HTERT RPE-1 (cell line): ENCODE measurements around the gene DOCK7.

Experiments
- in situ Hi-C: fragments of 300-500 bp; cut with MboI; formaldehyde crosslinking; loops from 4 replicates; pipeline ENCODE4 v1.14.3; 2020; ENCODE audit warnings: low sequenced_read_pairs

Gene DOCK7

DNA sequence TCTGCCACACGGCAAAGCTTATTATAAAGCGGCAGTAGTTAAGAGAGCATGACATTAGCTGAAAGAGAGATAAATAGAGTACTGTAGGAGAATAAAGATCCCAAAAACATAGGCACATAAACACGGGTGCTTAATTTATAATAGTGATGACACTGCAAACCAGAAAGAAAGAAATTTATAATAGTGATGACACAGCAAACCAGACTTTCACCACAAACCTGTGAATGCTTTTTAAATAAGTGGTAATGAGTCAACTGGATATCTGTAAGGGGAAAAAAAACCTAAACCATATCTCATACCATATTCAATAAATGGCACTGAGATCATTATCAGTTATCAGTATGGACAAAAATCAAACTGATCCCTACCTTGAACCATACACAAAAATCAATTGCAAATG lies 225.8 kb downstream of the DOCK7 start:
- in situ Hi-C loops: no loop called here

DNA sequence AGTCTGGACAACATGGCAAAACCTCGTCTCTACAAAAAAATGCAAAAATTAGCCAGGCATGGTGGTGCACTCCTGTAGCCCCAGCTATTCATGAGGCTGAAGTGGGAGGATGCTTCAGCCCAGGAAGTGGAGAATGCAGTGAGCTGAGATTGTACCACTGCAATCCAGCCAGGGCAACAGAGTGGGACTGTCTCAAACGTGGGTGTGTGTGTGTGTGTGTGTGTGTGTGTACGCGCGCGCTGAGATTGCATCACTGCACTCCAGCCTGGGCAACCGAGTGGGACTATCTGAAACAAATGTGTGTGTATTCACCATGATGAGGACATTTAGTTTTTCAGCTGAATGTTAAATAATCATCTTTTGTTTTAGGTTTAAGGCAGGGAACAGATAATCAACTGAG lies 230.2 kb downstream of the DOCK7 start:
- in situ Hi-C loops: no loop called here

DNA sequence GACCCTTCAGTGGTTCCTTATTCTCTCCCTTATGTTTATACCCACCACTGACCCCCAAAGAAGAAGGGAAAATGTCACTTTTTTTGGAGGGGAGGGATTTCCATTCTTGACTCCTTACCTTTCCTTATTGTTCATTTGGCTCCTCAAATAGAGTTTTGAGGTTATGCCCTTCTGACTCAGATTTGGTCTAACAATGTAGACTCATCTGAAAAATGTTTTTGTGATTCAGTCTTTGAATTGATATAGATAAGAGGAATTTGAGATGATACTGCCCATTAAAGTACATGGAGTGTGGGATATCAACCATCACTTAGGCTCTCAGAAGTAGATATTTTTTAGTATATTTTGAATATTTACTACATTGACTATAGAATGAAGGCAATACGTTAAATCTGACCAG lies 235.2 kb downstream of the DOCK7 start:
- in situ Hi-C loops: no loop called here

DNA sequence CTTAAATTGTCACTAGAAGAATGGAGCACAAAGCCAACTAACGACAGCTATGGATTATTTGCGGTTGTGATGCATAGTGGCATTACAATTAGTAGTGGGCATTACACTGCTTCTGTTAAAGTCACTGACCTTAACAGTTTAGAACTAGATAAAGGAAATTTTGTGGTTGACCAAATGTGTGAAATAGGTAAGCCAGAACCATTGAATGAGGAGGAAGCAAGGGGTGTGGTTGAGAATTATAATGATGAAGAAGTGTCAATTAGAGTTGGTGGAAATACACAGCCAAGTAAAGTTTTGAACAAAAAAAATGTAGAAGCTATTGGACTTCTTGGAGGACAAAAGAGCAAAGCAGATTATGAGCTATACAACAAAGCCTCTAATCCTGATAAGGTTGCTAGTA lies 237.9 kb downstream of the DOCK7 start:
- in situ Hi-C loops: no loop called here

DNA sequence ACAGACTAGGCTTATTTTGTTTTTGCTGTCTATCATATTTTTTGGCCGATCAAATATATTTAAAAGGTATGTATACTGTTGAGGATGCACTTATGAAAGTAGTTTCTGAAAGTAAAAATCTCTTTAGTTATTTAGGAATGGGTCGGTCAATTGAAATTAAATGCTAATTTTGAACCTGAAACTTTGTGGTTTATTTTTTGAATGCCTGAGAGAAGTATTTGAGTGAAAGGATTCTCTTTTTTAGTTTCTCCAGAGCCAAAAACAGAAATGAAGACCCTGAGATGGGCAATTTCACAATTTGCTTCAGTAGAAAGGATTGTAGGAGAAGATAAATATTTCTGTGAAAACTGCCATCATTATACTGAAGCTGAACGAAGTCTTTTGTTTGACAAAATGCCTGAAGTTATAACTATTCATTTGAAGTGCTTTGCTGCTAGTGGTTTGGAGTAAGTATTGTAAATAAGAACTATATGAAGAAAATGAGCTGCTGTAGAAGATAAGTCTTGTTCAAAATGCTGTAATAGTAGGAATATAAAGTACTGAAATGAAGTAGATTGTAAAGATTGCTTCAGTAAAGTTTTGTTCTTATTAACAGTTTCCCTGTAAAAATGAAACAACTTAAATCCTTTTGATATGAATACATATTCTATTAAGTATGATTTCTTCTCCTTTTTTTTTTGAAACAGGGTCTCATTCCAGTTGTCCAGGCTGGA lies 239.8 kb downstream of the DOCK7 start:
- in situ Hi-C loops: no loop called here

DNA sequence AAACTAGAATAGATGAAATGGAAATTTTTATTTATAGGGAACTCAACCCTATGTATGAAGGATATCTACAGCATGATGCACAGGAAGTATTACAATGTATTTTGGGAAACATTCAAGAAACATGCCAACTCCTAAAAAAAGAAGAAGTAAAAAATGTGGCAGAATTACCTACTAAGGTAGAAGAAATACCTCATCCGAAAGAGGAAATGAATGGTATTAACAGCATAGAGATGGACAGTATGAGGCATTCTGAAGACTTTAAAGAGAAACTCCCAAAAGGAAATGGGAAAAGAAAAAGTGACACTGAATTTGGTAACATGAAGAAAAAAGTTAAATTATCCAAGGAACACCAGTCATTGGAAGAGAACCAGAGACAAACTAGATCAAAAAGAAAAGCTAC lies 243.5 kb downstream of the DOCK7 start:
- in situ Hi-C loops: no loop called here

DNA sequence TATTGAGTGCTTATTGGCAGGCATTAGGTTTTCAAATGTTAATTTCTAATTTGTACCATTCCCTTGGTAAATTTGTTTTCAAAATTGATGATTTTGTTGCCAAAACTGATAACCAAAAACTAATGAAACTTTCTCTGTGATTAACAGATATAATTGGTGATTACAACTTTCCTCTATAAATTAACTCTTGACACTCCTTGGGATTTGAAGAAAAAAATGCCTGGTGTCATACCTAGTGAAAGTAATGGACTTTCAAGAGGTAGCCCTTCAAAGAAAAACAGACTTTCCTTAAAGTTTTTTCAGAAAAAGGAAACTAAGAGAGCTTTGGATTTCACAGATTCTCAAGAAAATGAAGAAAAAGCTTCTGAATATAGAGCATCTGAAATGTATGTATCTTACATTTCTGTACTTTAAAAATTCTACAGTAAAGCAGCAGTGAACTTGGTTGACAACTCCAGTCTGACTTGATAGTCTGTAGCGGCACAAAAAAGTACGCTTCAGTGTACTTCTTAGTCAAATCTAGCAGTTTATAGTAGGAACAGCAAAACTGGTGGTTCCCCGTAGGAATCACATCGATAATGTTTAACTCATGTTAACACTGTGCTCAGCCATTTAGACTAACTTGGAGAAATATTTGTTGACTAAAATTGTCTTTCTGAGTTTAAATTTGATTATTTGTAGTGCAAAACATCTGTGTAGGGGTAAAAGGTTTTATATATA lies 248.4 kb downstream of the DOCK7 start:
- in situ Hi-C loops: no loop called here

DNA sequence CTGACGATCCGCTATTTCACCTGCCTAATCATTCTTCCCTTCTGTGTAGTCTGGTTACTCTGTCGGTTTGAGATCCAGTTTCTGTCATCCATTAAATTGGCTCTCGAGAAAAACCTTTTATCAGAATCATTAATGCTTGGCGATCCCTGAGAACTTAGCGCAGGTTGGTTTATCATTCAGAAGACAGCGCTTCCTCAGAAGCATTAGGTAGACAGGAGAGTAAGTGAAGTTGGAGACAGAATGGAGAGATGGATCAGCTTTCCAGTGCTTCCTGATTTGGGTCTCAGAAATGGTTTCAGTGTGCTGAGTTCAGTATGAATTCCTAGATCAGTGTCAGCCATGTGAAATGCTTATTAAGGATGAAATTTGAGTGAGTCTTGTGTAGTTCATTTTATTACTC lies 250.0 kb downstream of the DOCK7 start:
- in situ Hi-C loops: no loop called here

DNA sequence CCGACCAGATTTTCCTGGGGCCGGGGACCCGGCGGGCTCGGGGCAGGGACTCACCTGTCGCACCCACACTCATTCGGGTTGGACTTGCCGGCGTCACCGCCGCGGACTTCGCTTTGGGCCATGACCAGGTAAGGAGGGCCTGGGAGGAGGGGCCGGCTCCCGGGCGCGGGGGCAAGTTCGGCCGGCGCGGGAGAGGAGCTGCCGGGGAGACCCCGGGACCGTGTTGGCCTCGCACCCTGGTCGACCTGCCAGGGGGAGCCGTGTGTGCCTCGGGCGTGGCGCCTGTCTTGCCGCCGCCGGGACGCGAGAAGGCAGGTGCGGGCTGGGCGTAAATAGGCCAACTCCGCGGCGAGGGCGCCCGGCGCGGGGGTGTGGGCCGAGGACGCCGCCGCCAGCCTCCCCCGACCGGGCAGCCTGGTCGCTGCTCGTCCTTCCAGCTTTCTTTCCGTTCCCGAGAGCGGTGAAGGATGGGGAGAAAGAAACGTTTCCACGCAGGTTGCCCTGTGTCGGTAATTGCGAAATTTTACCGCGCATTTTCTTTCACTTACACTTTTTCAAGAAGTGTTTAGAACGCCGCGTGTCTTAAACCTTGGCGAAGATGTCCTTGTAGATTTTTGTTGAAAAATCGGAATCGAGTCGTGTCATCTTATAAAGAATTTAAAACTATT lies 250.8 kb downstream of the DOCK7 start:
- in situ Hi-C loops: no loop called here

DNA sequence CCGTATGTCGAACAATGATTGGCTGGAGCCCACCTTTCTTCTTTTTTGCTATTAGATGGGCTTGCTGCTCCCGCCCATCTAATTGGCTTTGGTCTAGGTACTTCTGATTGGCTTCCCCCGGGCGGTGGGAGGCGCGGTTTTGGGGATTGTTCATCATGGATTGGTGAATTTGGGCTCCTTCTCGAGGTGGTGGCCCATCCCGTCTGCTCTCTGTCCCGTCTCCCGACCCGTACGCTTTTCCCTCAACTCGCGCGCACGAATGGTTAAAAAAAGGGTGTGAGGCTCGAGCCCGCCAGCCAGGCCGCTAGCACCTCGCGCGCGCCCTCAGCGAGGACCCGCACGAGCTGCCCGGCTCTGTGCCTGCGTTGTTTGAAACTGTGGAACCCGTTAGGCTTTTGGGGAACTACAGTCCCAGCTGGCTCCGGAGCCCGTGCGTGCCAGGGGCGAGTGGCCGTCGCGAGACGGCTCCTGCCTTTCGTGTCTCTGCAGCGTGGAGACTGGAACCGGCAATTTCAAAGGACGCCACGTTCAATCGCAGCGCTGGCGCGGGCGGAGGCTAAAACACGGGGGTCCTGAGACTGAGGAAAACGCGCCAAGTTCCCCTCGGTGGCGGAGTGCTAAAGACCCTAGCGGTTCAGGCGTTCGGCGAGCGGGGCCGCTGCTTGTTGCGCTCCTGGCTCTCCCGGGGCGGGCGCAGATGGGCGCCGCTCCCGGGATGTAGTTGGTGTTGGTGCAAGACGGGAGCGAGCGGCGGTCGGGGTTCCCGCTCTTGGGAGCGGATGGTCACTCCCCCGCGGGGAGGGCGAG lies 251.5 kb downstream of the DOCK7 start, which contains the start of gene USP1:
TSS of gene USP1 (plus strand) at position 584 of the 807 bp plus-strand sequence. CDS start 2,819 bp downstream, outside the sequence.
- in situ Hi-C loops: no loop called here

DNA sequence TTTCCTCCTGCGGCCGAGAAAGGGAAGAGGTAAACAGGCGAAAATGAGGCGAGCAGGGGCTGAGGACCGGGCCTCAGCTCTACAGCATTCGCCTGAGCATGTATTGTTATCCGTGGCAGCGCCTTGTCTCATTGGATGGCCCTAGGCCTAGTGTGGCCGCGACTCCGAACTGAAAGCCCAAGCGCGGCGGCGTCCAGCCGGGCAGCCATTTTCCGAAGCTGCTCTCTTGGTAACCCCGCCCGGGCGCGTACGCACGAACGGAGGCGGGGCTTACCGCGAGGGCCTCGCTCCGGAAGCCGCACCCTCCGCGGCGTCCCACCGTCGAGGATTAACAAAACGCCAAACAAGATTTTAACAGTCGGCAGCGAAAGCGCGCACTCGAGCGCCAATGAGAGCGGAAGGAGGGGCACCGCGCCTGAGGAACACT lies 252.1 kb downstream of the DOCK7 start:
- in situ Hi-C loops: no loop called here

DNA sequence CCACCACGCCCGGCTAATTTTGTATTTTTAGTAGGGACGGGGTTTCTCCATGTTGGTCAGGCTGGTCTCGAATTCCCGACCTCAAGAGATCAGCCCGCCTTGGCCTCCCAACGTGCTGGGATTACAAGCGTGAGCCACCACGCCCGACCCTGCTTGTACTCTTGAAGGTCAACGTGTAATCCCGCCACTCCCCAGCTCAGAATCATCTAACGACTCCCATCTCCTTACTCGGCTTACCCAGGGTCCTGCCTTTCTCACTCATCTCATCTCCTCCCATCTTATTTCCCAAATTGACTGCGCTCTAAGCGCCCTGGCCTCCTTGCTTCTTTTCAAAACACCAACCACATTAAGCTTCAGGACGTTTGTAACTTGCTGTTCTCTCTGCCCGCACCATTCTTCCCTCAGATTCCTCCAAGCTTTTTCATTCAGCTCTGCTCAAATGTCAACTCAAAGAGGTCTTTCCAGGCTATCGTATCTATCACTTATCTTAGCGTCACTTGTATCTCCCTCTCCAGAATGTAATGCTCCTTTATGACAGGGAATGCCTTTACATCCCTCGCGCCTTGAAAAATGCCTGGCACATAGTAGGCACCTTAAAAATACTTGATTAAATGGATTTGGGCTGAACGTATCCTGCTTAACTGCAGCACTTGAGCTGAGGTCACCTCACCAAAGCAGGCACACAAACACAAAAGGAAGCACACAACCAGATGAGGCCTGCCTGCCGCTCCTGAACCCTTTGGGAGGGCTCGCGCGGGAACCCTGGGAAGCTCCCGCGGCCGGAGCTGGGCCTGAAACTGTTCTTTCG lies 252.8 kb downstream of the DOCK7 start:
- in situ Hi-C loops: no loop called here

DNA sequence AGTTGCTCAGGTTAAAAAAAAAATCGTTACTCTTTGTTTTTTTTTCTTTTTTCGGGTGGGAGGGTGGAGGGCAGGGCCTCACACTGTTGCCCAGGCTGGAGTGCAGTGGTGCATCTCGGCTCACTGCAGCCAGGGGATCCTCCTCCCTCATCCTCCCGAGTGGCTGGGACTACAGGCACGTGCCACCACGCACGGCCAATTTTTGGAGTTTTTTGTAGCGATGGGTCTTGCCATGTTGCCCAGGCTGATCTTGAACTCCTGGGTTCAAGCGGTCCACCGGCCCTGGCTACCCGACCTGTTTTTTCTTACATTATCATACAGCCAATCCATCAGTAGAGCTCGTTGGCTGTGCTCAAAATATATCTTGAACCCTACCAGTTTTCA lies 253.6 kb downstream of the DOCK7 start:
- in situ Hi-C loops: no loop called here

DNA sequence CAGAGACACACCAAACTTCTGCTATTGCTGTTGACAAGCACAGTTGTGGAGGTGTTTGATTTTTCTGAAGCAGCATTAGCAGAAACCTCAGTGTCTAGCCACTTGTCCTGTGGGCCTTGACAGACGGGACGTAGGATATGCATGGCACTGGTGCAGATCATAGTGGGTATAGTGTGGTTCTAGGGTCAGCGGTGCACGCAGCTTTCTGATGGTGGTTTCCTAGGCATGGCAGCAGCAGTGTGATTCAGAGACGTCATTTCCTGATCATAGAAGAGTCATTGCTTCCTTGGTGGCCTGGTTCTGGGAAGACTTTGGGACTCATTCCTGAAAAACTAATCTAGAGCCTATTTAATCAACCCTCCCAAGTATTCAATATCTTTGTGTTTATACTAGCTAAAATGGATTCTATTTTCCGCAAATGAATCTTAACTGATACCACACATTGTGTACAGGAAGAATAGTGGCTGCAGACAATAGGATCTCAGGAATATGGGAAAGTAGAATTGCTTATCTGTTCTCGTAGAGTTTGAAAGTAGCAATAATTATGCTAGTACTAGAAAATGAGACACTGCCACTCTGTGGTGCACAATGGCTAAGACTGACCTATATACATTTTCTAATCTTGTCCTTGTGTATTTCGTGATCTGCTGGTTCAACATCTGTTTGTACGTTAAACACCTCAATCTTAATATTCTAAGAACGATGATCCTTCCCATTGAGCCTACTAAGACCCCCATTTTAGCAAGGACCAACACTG lies 254.1 kb downstream of the DOCK7 start:
- in situ Hi-C loops: no loop called here

DNA sequence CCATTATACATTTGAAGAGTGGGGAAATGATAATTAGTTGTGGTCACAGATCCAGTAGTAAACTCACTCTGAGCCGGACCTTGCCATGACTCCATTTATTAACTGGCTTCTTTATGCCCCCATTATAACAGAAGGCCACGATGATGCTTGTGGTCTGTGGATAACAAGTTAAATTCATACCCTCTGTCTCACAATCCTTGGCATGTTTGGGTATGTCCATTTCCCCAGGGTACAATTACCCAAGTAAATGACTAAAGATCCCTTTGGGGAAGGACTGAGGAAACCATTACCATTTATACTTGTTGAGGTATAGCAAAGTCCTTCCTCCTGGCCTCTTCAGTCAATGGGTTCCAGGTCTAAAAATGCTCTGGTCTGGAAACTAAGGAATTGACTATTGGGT lies 258.6 kb downstream of the DOCK7 start:
- in situ Hi-C loops: no loop called here

DNA sequence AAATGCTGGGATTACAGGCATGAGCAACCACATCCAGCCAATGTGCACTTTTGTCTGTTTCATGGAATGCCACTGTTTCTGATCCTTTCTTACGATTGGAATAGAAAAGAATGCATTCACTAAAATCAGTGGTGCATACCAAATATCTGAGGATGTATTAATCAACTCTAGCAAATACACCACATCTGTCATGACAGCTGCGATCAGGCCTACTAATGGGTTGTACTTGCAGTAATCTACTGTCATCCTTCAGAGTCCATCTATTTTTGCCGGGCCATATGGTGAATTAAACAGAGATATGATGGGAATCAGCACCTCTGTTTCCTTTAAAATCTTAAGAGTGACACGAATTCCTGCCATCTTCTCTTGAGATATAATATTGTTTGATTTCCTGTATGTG lies 259.8 kb downstream of the DOCK7 start:
- in situ Hi-C loops: no loop called here

DNA sequence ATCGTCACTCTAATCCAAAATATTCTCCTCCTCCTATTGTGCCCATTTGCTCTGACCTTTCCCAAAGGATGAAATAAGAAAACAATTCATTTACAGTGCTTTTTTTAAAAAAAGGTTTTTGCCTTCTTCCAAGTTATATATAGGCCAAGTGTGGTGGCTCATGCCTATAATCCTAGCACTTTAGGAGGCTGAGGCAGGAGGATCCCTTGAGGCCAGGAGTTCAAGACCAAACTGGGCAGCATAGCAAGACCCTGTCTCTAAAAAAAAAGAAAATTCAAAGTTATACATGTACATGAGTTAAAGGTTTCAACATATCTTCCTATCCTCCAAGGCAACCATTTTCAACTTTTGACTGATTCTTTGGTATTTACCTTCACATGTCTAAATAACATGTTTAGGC lies 261.4 kb downstream of the DOCK7 start:
- in situ Hi-C loops: no loop called here

DNA sequence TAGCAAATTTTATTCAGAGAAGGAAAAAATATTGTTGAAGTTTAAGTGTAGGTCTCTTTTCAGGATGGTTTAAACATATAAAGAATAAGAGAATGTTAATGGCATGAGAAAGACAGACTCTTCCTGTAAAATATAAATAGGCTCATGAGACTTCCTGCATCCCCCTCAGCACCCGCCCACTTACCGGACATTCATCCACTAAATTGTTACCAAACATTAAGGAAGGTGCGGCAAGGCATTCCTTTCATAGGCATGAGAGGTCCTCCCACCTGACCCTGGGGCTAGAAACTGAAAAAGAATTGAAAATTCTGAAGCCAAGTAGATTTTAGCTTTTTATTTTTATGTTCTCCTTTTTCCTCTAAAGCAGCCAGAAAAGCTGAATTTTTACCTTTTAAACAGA lies 261.9 kb downstream of the DOCK7 start:
- in situ Hi-C loops: no loop called here

DNA sequence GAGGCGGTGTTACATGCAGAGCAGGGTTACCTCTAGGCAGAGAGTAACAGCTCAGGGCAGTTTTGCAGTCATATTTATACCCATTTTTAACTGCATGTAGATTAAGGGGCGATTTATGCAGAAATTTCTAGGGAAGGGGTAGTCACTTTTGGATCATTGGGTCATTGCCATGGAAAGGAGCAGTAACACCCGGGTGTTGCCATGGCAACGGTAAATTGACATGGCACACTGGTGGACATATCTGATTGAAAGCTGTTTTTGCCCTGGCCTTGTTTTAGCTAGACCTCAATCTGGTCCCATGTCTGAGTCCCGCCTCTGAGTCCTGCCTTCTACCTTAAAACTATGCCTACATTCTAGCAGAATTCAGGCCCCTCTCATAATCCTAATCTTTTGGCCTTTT lies 263.1 kb downstream of the DOCK7 start:
- in situ Hi-C loops: no loop called here

DNA sequence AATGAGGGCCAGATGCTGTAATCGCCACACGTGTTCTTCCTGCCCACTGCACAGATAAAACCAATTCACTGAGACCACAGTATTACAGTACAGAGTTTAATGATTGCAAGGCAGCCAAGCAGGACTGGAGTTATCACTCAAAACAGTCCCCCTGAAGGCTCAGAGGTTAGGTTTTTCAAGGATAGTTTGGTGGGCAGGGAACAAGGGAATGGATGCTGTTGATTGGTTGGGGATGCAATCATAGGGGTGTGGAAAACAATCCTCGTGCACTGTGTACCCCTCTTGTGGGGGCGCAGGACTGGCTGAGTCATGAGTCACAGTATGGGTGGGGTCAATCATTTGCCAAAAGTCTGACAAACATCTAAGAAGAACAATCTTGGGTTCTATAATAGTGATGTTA lies 263.8 kb downstream of the DOCK7 start:
- in situ Hi-C loops: no loop called here
